Stomach (tissue), 9 donors: Measurements from ENCODE around the gene GNG4. TPM values are rescaled to one million over a fixed set of nuclear protein-coding genes. Genes with fewer than 3 reads are reported as not detected.

Experiments
- DNase-seq, 2 donors: peaks; one replicate each; pipeline versions ENCODE4 v3.0.0 to v3.0.0-alpha.2; 2013 to 2019
- H3K27ac ChIP-seq, 5 donors: fragments of 200-600 bp in 4 of 5; sonication (generic) in 4 of 5; one replicate each; pipeline ENCODE4 v1.5.1; 2013 to 2019; ENCODE audit warnings: mild to moderate bottlenecking in 1 of 5, moderate library complexity in 1 of 5
- H3K27me3 ChIP-seq, 3 donors: fragments of 200-600 bp; sonication (generic); one replicate each; pipeline ENCODE4 v1.5.1; 2017 to 2019; ENCODE audit warnings: mixed run types in 1 of 3
- H3K36me3 ChIP-seq, 4 donors: fragments of 200-600 bp; sonication (generic); 1 replicate in 3 of 4; 2 replicates in 1 of 4; pipeline ENCODE4 v1.5.1; 2016 to 2019
- H3K4me1 ChIP-seq, 4 donors: fragments of 200-600 bp; sonication (generic); one replicate each; pipeline ENCODE4 v1.5.1; 2016 to 2019
- H3K4me3 ChIP-seq, 4 donors: fragments of 200-600 bp; sonication (generic) in 3 of 4; one replicate each; pipeline ENCODE4 v1.5.1; 2016 to 2019; ENCODE audit warnings: mild to moderate bottlenecking in 1 of 4
- H3K9me3 ChIP-seq, 4 donors: fragments of 200-600 bp; sonication (generic); one replicate each; pipeline ENCODE4 v1.5.1; 2016 to 2019
- EP300 ChIP-seq: sonication (generic); formaldehyde crosslinking; IDR thresholded peaks from one replicate; pipeline ENCODE4 v1.6.1; 2017; ENCODE audit warnings: antibody characterized with exemption
- POLR2A ChIP-seq, 4 donors: fragments of 450-650 bp; IDR thresholded peaks; one replicate each; pipeline ENCODE4 v1.6.1; 2016; ENCODE audit warnings: antibody characterized with exemption in 4 of 4, control low read depth in 2 of 4, mild to moderate bottlenecking in 1 of 4, moderate library complexity in 1 of 4
- POLR2AphosphoS5 ChIP-seq, 3 donors: sonication (generic); formaldehyde crosslinking; IDR thresholded peaks; one replicate each; pipeline ENCODE4 v1.6.1; 2016; ENCODE audit warnings: antibody characterized with exemption in 3 of 3
- WGBS, 5 donors: extraction: QIAGEN DNeasy Blood & Tissue Kit in 3 of 5; methylation state at CpG; one replicate each; pipeline versions ENCODE4 v1.1.5 to v1.1.7; 2013 to 2018; 5-methylcytosine and 5-hydroxymethylcytosine counted together
- intact Hi-C: fragments of 100-400 bp; cut with DNase I; formaldehyde crosslinking; loops from one replicate; pipeline ENCODE4 v1.15.1; 2023; ENCODE audit warnings: low total_unique reads
- polyA plus RNA-seq, 3 donors: library from polyadenylated mRNA; stranded (reverse); fragments of 200-250 nt; gene quantifications; one replicate each; pipeline ENCODE4 v1.2.3, GENCODE V29; 2013
- total RNA-seq, 5 donors: library from RNA; depleted of rRNA; stranded (reverse); fragments of >200 nt; gene quantifications; one replicate each; pipeline versions ENCODE4 v1.1.0 to v1.2.3, GENCODE V29; 2014 to 2016
- TF ChIP-seq, protein P1 (sequence below), 7 experiments: fragments of 450-650 bp in 4 of 7; fragments of 200-600 bp in 3 of 7; sonication (generic) in 3 of 7; IDR thresholded peaks; one replicate each; pipeline ENCODE4 v1.5.1; 2016 to 2019; ENCODE audit warnings: antibody characterized with exemption in 7 of 7, control low read depth in 2 of 7, mild to moderate bottlenecking in 1 of 7
- donor health status: healthy with polysubstance abuse.
- donor health status: Bipolar disorder and iron deficiency.
- donor health status: healthy.

Gene GNG4
- total and polyA plus RNA-seq, 8 donors, result 0.58 to 5.1 (median 1.4) TPM; not detected in 1

- no peaks in the 10 kb centered on the region for H3K27me3 ChIP-seq
- no peak for TF ChIP-seq POLR2A (IDR thresholded peaks at IDR 0.05)
- TF ChIP-seq, protein P1, sequence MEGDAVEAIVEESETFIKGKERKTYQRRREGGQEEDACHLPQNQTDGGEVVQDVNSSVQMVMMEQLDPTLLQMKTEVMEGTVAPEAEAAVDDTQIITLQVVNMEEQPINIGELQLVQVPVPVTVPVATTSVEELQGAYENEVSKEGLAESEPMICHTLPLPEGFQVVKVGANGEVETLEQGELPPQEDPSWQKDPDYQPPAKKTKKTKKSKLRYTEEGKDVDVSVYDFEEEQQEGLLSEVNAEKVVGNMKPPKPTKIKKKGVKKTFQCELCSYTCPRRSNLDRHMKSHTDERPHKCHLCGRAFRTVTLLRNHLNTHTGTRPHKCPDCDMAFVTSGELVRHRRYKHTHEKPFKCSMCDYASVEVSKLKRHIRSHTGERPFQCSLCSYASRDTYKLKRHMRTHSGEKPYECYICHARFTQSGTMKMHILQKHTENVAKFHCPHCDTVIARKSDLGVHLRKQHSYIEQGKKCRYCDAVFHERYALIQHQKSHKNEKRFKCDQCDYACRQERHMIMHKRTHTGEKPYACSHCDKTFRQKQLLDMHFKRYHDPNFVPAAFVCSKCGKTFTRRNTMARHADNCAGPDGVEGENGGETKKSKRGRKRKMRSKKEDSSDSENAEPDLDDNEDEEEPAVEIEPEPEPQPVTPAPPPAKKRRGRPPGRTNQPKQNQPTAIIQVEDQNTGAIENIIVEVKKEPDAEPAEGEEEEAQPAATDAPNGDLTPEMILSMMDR (IDR thresholded peaks at IDR 0.05), result no peak
- TF ChIP-seq POLR2AphosphoS5 (IDR thresholded peaks at IDR 0.05), result no peak
- no peak for TF ChIP-seq EP300
- H3K9me3 ChIP-seq, result peaks cover 0 to 3% (median 0%) of the 10 kb centered on the region in 4 donors
- no peak for DNase-seq
- WGBS, 5 donors, result 90 to 94% (median 93%) methylated on average over 1 of the region's 1 CpG
- no peaks in the 10 kb centered on the region for H3K36me3 ChIP-seq
- H3K4me1 ChIP-seq, result no peaks in the 10 kb centered on the region
- H3K4me3 ChIP-seq, result no peak overlapping the region
- no peak overlapping the region for H3K27ac ChIP-seq
- intact Hi-C loops, result no loop called here
These were observed 86.0 kb downstream of the GNG4 start for GRCh38 chr1:235563513-235564061.

DNA sequence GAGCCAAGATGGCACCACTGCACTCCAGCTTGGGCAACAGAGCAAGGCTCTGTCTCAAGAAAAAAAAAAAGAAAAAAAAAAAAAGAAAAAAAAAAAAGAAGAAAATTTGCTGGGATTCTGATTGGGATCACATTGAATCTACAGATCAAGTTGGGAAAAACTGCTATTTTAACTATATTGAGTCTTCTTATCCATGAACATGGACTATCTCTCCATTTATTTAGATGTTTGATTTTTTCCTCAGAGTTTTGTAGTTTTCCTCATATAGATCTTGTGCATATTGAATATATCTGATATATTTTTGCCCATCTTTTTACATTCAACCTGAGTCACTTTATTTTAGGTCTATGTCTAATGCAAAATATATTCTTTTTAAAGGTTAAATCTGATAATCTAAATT, 87.0 kb downstream of the GNG4 start:
- H3K4me3 ChIP-seq, result no peak overlapping the region
- no peak for DNase-seq
- H3K27me3 ChIP-seq, result no peaks in the 10 kb centered on the region
- no peak overlapping the region for H3K27ac ChIP-seq
- intact Hi-C loops, result no loop called here
- H3K4me1 ChIP-seq, result no peaks in the 10 kb centered on the region
- no peak for TF ChIP-seq POLR2AphosphoS5 (IDR thresholded peaks at IDR 0.05)
- TF ChIP-seq, protein P1 (IDR thresholded peaks at IDR 0.05), result no peak
- TF ChIP-seq POLR2A (IDR thresholded peaks at IDR 0.05), result no peak
- TF ChIP-seq EP300, result no peak
- H3K9me3 ChIP-seq, result peaks cover 0 to 3% (median 0%) of the 10 kb centered on the region in 4 donors
- H3K36me3 ChIP-seq, result no peaks in the 10 kb centered on the region

- 82 to 89% (median 84%) methylated on average over 6 of the region's 6 CpGs for WGBS, 5 donors
- H3K4me3 ChIP-seq, result no peak overlapping the region
- TF ChIP-seq POLR2A (IDR thresholded peaks at IDR 0.05), result no peak
- TF ChIP-seq EP300, result no peak
- TF ChIP-seq POLR2AphosphoS5 (IDR thresholded peaks at IDR 0.05), result no peak
- TF ChIP-seq, protein P1 (IDR thresholded peaks at IDR 0.05), result no peak
- no peaks in the 10 kb centered on the region for H3K36me3 ChIP-seq
- no peaks in the 10 kb centered on the region for H3K27me3 ChIP-seq
- peaks cover 0 to 3% (median 0%) of the 10 kb centered on the region in 4 donors for H3K9me3 ChIP-seq
- DNase-seq, result no peak
- intact Hi-C loops, result no loop called here
- no peak overlapping the region for H3K27ac ChIP-seq
- H3K4me1 ChIP-seq, result no peaks in the 10 kb centered on the region
These were observed 90.9 kb downstream of the GNG4 start for GRCh38 chr1:235558621-235559169.

GRCh38 chr1:235557495-235557894, 92.1 kb downstream of the GNG4 start:
- WGBS, 5 donors, result 79 to 87% (median 82%) methylated on average over 8 of the region's 8 CpGs
- H3K27me3 ChIP-seq, result no peaks in the 10 kb centered on the region
- no peak overlapping the region for H3K27ac ChIP-seq
- H3K9me3 ChIP-seq, result peaks cover 0 to 3% (median 0%) of the 10 kb centered on the region in 4 donors
- TF ChIP-seq, protein P1 (IDR thresholded peaks at IDR 0.05), result no peak
- TF ChIP-seq POLR2AphosphoS5 (IDR thresholded peaks at IDR 0.05), result no peak
- TF ChIP-seq EP300, result no peak
- intact Hi-C loops, result no loop called here
- no peak overlapping the region for H3K4me3 ChIP-seq
- no peaks in the 10 kb centered on the region for H3K36me3 ChIP-seq
- DNase-seq, result no peak
- no peaks in the 10 kb centered on the region for H3K4me1 ChIP-seq
